ENCODE data around the gene VPS13D.
"Not testable (repeated sequence)": the region's sequence is repeated elsewhere in the genome, so short reads cannot be mapped to it uniquely, and the experiment has no call there.

VPS13D gene

DNA sequence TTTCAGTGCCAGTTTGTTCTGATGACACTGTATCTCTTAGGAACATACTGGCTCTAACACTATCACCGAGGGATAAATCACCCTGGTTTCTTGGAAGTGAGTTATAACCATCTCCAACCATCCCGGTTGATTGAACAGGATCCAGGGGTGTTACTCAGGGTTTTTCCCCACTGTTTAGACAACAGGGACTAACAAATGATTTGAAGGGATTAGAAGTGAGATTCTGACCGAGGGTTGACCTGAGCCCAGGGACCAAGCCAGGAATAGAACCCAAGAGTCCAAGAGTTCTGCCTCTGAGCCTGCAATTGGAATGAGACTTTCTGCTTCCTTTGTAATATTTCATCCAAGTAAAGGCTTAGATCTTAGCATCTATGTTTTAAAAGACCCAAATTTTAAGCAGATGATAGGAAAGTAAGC is 234.2 kb downstream of the VPS13D start:
- no peak for DNase-seq (ENCODE audit: low read depth in 3 of 3, low spot score in 1 of 3)

DNA sequence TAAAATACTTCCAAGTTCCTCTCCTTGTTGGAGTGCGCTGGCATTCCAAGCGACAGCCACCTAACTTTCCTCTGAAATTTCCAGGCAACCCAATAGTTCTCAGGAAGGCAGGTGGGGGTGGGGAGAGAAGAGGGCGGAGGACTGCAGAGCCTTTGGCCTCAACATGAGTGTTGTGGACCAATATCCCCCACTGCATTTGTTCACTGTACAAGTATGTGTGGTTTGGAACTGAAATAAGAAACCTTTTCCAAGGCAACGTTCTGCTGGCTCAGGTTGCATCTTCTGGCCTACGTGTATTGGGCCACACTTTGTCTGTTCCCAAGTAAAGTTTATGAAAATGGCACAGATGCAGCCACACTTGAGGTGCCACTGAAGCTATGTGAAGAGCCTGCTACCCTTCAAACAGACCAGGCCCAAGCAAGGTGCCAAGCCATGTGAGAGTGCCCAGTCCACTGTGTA is 234.8 kb downstream of the VPS13D start:
- no peak for DNase-seq (ENCODE audit: low read depth in 3 of 3, low spot score in 1 of 3)

GRCh38 chr1:12465126-12465525 is 235.3 kb downstream of the VPS13D start:
- DNase-seq (ENCODE audit: low read depth in 3 of 3, low spot score in 1 of 3): no peak

- no peak for DNase-seq (ENCODE audit: low read depth in 3 of 3, low spot score in 1 of 3)
Measured at GRCh38 chr1:12466816-12467215, 237.0 kb downstream of the VPS13D start.

GRCh38 chr1:12467570-12468286 is 237.9 kb downstream of the VPS13D start:
- DNase-seq (ENCODE audit: low read depth in 3 of 3, low spot score in 1 of 3): no peak

DNA sequence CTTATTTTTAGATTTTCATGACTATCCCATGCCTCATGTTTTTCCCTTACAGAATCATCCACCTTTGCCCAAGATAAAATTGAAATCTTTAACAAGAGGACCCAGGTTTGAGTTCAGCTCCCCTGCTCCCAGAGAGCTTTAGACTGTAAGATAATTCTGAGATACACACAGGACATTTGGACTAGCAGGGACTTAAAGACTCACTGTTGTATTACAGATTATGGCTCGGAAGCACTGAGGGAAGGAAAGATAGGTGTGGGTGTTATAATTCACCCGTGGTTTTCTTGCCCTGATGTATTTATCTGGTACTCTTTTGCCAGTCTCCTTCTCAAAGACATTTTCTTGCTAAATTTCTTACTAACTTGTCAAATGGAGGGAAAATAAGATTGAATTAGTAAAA is 238.5 kb downstream of the VPS13D start:
- no peak for DNase-seq (ENCODE audit: low read depth in 3 of 3, low spot score in 1 of 3)

DNA sequence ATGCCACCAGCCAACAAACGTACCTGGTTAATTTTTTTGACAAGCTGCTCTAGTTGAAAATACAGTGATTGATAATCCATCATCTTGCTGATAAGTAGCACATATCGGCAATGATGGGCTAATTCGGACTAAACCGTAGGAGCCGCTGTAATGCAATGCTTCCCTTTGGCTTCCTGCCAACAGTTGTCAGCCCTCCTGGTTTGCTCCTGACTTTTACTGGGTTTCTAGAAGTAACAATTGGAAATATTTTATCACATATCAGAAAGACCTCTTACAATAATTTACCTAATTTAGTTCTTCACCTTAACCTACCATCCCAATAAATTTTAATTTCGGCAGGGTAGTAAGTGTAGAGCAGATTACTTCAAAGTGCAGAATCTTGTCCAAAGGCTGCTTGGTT is 239.7 kb downstream of the VPS13D start:
- no peak for DNase-seq (ENCODE audit: low read depth in 3 of 3, low spot score in 1 of 3)

- DNase-seq (ENCODE audit: low read depth in 3 of 3, low spot score in 1 of 3): no peak
Measured at GRCh38 chr1:12469990-12470389, 240.2 kb downstream of the VPS13D start.

DNA sequence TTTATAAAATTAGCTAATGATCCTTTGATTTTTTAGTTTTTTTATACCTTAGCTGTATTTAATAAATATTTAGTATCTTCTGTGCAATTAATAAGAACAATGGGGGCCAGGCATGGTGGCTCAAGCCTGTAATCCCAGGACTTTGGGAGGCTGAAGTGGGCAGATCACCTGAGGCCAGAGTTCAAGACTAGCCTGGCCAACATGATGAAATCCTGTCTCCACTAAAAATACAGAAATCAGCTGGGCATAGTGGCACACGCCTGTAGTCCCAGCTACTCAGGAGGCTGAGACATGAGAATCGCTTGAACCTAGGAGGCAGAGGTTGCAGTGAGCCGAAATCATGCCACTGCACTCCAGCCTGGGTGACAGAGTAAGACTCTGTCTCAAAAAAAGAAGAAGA is 241.1 kb downstream of the VPS13D start:
- not testable (repeated sequence) for DNase-seq (ENCODE audit: low read depth in 3 of 3, low spot score in 1 of 3)

DNA sequence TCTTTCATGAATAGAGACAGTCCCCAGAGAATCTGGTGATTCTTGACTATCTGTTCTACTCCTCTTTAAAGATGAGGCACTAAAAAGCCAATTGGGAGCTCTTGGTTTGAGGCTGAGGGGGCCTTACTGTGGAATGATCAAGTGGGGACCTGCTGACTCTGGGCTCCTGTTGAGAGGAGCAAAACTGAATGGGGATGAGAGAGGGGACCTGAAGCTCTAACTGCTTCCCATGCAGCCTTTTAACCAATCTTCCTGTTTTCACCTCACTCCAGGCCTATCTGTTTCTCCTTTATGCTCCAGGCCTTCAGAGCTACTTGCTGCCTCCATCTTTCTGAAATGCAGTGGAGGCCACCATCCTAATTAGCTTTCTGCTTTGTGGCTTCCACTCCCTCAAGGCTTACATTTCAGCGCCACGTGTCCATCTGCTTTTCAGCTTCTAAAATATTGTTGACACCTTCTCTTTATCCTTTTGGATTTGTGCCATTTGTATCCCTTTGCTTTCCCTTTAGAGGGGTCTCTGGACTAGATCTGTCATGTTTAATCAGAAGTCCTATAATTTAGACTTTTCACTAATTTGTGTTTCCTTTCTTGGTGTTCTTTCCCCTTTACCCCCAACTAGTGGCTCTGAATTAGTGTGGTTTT is 242.4 kb downstream of the VPS13D start:
- no peak for DNase-seq (ENCODE audit: low read depth in 3 of 3, low spot score in 1 of 3)

DNA sequence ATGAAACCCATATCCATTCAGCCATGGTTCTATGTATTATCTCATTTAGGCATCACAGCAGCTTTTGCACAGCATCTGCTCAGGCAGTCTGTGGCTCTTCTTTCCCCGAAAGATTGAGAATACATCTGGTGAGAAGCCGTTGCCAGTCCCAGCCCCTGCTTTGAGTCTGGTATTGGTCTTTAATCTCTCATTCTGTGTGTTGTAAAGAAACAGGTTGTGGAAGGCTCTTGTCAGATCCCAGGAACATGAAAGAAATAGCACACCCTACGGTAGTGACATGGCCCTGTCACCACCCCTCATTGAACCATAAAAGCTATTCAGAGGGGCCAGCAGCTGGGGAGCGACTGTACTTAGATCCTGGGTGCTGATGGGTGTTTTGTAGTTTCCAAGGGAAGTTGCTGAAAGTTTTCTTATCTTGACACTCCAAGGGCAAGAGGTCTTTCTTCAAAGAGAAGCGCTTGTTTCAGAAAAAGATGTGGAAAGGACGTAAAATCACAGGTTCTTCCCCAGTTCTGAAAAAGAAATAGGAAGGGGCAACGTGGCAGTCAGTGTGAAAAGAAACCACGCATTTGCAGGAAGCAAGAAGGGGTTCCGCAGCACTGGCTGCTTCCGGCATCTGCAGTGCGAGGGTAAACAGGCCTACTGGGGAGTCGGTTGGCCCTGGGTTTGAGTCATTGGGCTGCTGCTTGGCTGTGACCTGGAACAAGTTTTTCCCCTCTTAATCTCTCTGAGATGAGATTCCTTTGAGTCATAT is 243.1 kb downstream of the VPS13D start:
- DNase-seq (ENCODE audit: low read depth in 3 of 3, low spot score in 1 of 3): peak; percentile 32 to 53 (median 45)

GRCh38 chr1:12473596-12474362 is 243.9 kb downstream of the VPS13D start:
- DNase-seq (ENCODE audit: low read depth in 3 of 3, low spot score in 1 of 3): no peak

GRCh38 chr1:12475101-12475500 is 245.3 kb downstream of the VPS13D start:
- DNase-seq (ENCODE audit: low read depth in 3 of 3, low spot score in 1 of 3): no peak

DNA sequence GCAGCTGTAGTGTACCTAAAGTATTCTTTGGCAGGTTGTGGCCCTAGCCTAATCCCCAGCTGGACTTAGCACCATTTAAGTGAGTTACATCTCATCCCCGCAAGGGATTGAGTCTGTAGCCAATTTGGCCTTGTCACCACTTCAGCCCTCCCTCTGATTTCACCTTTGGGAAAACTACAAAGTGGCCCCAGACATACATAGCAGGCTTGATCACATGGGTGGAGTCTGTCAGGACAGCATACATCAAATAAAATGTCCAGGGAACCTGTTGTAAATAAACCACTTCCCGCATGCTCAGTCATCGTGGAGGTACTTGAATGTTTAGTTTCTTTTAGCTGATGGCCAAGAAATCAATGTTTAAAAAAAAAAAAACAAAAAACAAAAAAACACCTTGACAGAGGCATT is 245.7 kb downstream of the VPS13D start:
- DNase-seq (ENCODE audit: low read depth in 3 of 3, low spot score in 1 of 3): no peak

DNA sequence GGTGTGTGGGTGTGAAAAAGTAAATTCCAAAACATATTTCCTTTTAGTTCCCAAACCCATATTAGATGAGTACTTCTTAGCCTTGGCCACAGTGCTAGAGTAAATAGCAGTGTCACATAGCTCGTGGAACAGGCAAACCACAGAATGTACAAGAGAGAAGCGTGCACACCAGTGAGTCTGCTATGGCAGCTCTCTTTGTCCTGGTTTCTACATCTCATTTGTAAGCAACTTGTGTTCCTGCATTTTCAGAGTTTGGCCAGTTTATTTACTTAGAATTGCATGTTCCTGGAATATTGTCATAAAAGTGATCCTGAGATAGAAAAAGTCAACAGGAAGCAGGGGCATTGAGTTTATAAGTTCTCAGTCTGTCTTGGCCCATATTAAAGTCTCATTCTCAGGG is 246.1 kb downstream of the VPS13D start:
- DNase-seq (ENCODE audit: low read depth in 3 of 3, low spot score in 1 of 3): no peak

DNA sequence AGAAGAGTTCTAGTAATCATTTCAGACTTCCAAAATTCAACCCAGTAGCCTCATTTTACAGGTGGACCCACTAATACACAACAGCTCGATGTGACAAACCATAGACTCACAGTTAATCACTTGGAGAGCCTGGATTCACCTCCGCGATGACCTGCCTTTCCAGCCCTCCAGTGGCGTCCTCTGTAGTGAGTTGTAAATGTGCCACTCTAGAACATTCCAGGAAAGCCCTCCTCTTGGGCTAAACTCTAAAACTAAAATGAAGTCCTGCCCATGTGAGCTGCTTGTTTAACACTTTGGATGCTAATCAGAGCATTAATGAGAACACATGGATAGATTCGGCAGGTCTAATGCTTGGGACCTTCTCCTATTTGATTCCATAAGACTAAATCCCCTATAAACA is 247.5 kb downstream of the VPS13D start:
- DNase-seq (ENCODE audit: low read depth in 3 of 3, low spot score in 1 of 3): no peak

DNA sequence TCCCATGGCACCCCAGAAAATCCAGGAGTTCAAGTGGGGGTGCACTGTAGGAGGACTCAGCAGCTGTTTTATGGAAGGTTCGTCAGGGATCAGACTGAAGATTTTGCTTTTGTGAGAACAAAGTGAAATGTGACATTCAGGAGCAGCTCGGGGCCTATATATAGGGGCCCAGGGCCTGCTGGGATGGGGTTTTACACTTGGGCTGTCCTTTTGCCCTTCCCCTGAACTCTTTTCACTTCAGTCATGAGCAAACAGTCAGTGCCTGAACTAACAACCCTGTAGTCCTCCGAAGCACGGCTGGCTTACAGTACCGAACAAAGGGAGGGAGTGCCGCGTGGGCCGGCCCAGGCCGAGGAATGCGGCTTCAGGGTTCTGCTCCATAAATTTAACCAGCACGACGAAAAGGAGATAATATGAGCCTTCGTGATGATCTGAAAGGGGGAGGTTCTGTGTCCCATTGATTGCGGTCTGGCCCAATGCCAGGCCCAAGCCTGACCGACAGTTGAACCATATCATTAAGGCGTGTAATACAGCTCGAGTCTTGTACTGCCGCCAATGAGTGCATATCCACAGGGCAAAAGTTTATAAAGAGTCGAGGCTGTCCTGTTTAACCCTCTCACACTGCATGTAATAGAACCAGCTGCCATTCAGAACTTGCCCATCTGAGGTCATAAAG is 248.2 kb downstream of the VPS13D start:
- no peak for DNase-seq (ENCODE audit: low read depth in 3 of 3, low spot score in 1 of 3)

- DNase-seq (ENCODE audit: low read depth in 3 of 3, low spot score in 1 of 3): no peak
Measured at GRCh38 chr1:12478612-12478985, 248.8 kb downstream of the VPS13D start.

GRCh38 chr1:12479311-12479710 is 249.5 kb downstream of the VPS13D start:
- DNase-seq (ENCODE audit: low read depth in 3 of 3, low spot score in 1 of 3): no peak

GRCh38 chr1:12480041-12480440 is 250.2 kb downstream of the VPS13D start:
- no peak for DNase-seq (ENCODE audit: low read depth in 3 of 3, low spot score in 1 of 3)
